Kidney epithelial cell (primary cell): ENCODE measurements around the gene MMP14. TPM values are rescaled to one million over a fixed set of nuclear protein-coding genes. Genes with fewer than 3 reads are reported as not detected.
"Not testable (repeated sequence)": the region's sequence is repeated elsewhere in the genome, so short reads cannot be mapped to it uniquely, and the experiment has no call there.

Experiments
- DNase-seq: peaks from one replicate; pipeline ENCODE4 v3.0.0-alpha.2; 2010; ENCODE audit warnings: low read depth
- H3K27me3 ChIP-seq: 2 replicates; pipeline ENCODE4 v1.6.0; 2011; ENCODE audit warnings: low read length; ENCODE audit not compliant: control insufficient read depth, insufficient read depth
- H3K36me3 ChIP-seq: 2 replicates; pipeline ENCODE4 v1.5.1; 2011; ENCODE audit warnings: low read length; ENCODE audit not compliant: control insufficient read depth, insufficient read depth
- H3K4me3 ChIP-seq: 2 replicates; pipeline ENCODE4 v1.5.1; 2011; ENCODE audit warnings: low read depth, mild to moderate bottlenecking, control low read depth, low read length
- total RNA-seq: library from RNA; depleted of rRNA; stranded (reverse); fragments of >200 nt; gene quantifications from 2 replicates; pipeline ENCODE4 v1.2.3, GENCODE V29; 2015
- TF ChIP-seq, protein P1 (sequence below): IDR thresholded peaks from 2 replicates; pipeline ENCODE4 v1.5.1; 2011; ENCODE audit warnings: mild to moderate bottlenecking, moderate library complexity, low read length, control low read depth, inconsistent platforms; ENCODE audit not compliant: insufficient read depth, poor library complexity, severe bottlenecking

MMP14 gene
- total RNA-seq, 1 donor from 2014 or later, result 669 TPM

- H3K36me3 ChIP-seq, result peaks cover 4% of the 10 kb centered on the region
- no peaks in the 10 kb centered on the region for H3K27me3 ChIP-seq
- no peak overlapping the region for H3K4me3 ChIP-seq
- TF ChIP-seq, protein P1, sequence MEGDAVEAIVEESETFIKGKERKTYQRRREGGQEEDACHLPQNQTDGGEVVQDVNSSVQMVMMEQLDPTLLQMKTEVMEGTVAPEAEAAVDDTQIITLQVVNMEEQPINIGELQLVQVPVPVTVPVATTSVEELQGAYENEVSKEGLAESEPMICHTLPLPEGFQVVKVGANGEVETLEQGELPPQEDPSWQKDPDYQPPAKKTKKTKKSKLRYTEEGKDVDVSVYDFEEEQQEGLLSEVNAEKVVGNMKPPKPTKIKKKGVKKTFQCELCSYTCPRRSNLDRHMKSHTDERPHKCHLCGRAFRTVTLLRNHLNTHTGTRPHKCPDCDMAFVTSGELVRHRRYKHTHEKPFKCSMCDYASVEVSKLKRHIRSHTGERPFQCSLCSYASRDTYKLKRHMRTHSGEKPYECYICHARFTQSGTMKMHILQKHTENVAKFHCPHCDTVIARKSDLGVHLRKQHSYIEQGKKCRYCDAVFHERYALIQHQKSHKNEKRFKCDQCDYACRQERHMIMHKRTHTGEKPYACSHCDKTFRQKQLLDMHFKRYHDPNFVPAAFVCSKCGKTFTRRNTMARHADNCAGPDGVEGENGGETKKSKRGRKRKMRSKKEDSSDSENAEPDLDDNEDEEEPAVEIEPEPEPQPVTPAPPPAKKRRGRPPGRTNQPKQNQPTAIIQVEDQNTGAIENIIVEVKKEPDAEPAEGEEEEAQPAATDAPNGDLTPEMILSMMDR, result no peak
- no peak for DNase-seq
These were observed 10.5 kb downstream of the MMP14 start for GRCh38 chr14:22846811-22847307.

DNA sequence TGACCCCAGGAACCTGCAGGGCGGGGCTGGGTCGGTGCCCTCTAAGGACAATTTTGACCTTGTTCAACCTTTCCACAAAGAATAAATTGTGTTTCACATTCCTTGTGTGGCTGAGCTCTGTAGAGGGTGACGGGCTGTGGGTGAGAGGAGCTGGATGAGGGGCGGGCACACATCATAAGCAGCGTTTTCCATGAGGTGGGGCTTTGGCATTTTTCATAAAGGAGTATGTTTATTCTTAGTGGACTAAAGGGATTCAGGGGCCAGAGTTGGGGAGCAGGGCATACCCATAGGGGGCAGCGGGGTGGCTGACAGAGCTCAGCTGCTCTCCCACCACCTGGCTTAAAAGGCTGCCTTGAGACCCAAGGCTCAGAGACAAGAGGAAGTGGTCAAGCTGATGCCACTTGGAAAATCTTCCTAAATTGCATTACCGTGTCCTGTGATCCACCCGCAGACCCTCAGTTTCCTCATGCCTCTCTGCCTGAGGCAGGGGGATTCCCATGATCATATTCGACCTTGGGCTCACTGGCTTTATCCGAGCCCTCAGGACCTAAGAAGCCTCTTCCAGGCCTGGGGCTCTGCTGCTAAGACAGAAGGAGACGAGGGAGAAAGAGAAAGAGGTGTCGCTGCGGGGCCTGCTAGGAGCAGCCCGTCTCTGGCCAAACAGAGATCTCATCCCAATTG, 11.4 kb downstream of the MMP14 start:
- no peak for DNase-seq
- Histone ChIP-seq H3K4me3 (no peak overlapping the region), H3K36me3 (peaks cover 4% of the 10 kb centered on the region), H3K27me3 (no peaks in the 10 kb centered on the region)
- TF ChIP-seq, protein P1, result peak; percentile 30

- TF ChIP-seq, protein P1, result no peak
- DNase-seq, result no peak
- Histone ChIP-seq H3K36me3 (peaks cover 4% of the 10 kb centered on the region), H3K27me3 (no peaks in the 10 kb centered on the region), H3K4me3 (no peak overlapping the region)
These were observed 12.2 kb downstream of the MMP14 start for GRCh38 chr14:22848351-22849164.

- H3K27me3 ChIP-seq, result no peaks in the 10 kb centered on the region
- peaks cover 4% of the 10 kb centered on the region for H3K36me3 ChIP-seq
- no peak for DNase-seq
- H3K4me3 ChIP-seq, result no peak overlapping the region
- TF ChIP-seq, protein P1, result no peak
These were observed 12.9 kb downstream of the MMP14 start for GRCh38 chr14:22849212-22849819.

- Histone ChIP-seq H3K27me3 (no peaks in the 10 kb centered on the region), H3K4me3 (no peak overlapping the region), H3K36me3 (peaks cover 4% of the 10 kb centered on the region)
- TF ChIP-seq, protein P1, result no peak
- peak; percentile 76 for DNase-seq
These were observed 14.8 kb downstream of the MMP14 start for GRCh38 chr14:22850944-22851764.

DNA sequence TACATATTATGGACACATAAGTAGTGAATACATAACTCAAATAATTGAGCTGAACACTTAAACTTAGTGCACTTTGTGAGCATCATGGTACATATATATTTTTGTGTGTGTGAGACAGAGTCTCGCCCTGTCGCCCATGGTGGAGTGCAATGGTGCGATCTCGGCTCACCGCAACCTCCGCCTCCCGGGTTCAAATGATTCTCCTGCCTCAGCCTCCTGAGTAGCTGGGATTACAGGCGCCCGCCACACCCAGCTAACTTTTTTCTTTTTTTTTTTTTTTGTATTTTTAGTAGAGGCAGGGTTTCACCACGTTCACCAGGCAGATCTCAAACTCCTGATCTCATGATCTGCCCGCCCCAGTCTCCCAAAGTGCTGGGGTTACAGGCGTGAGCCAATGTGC, 15.8 kb downstream of the MMP14 start:
- H3K4me3 ChIP-seq, DNase-seq, H3K36me3 ChIP-seq, H3K27me3 ChIP-seq: not testable (repeated sequence)
